ENCODE results near the gene IRGC. TPM values are rescaled to one million over a fixed set of nuclear protein-coding genes. Genes with fewer than 3 reads are reported as not detected.

Gene IRGC
- total RNA-seq, 3 donors from 2014 or later (not counting 1 experiment from before 2014, with no cell fraction given) = not detected

GRCh38 chr19:43718627-43719377 lies 2.9 kb downstream of the IRGC start:
- Histone ChIP-seq H3K4me3 (ENCODE audit: low read length) (no peak overlapping the region), H3K27me3 (ENCODE audit: control insufficient read depth, insufficient read depth, low read length) (no peaks in the 10 kb centered on the region), H3K9me3 (ENCODE audit: control insufficient read depth, insufficient read depth, low read length) (no peaks in the 10 kb centered on the region), H3K4me1 (ENCODE audit: control insufficient read depth, insufficient read depth, low read length) (no peaks in the 10 kb centered on the region), H3K36me3 (ENCODE audit: control insufficient read depth, insufficient read depth, low read length) (no peaks in the 10 kb centered on the region), H3K27ac (ENCODE audit: low read length) (no peak overlapping the region)
- 95% methylated on average over 60 of the region's 60 CpGs for WGBS (ENCODE audit: insufficient coverage)
- no peak for TF ChIP-seq CTCF (IDR thresholded peaks at IDR 0.05)
- no peak overlapping the region for H3K27ac Mint-ChIP-seq
- intact Hi-C loops (cut with micrococcal nuclease) = no loop called here
- no peak overlapping the region for H3K4me3 Mint-ChIP-seq
- H3K27me3 Mint-ChIP-seq (ENCODE audit: low read depth in 2 of 2) = no peaks in the 10 kb centered on the region
- H3K4me1 Mint-ChIP-seq = no peaks in the 10 kb centered on the region
- H3K9me3 Mint-ChIP-seq = no peaks in the 10 kb centered on the region
- H3K36me3 Mint-ChIP-seq = no peaks in the 10 kb centered on the region
- ATAC-seq (no peak), DNase-seq (no peak)

- no peak overlapping the region for H3K27ac Mint-ChIP-seq
- TF ChIP-seq CTCF (IDR thresholded peaks at IDR 0.05) = no peak
- Histone ChIP-seq H3K4me3 (ENCODE audit: low read length) (no peak overlapping the region), H3K9me3 (ENCODE audit: control insufficient read depth, insufficient read depth, low read length) (no peaks in the 10 kb centered on the region), H3K4me1 (ENCODE audit: control insufficient read depth, insufficient read depth, low read length) (no peaks in the 10 kb centered on the region), H3K36me3 (ENCODE audit: control insufficient read depth, insufficient read depth, low read length) (no peaks in the 10 kb centered on the region), H3K27me3 (ENCODE audit: control insufficient read depth, insufficient read depth, low read length) (no peaks in the 10 kb centered on the region), H3K27ac (ENCODE audit: low read length) (no peak overlapping the region)
- no peak overlapping the region for H3K4me3 Mint-ChIP-seq
- H3K36me3 Mint-ChIP-seq = no peaks in the 10 kb centered on the region
- H3K9me3 Mint-ChIP-seq = no peaks in the 10 kb centered on the region
- DNase-seq (no peak), ATAC-seq (no peak)
- WGBS (ENCODE audit: insufficient coverage) = 93% methylated on average over 37 of the region's 37 CpGs
- H3K27me3 Mint-ChIP-seq (ENCODE audit: low read depth in 2 of 2) = no peaks in the 10 kb centered on the region
- intact Hi-C loops (cut with micrococcal nuclease) = no loop called here
- no peaks in the 10 kb centered on the region for H3K4me1 Mint-ChIP-seq
Measured at GRCh38 chr19:43719378-43719868, 3.5 kb downstream of the IRGC start.

- DNase-seq = no peak
- Histone ChIP-seq H3K36me3 (ENCODE audit: control insufficient read depth, insufficient read depth, low read length) (no peaks in the 10 kb centered on the region), H3K4me3 (ENCODE audit: low read length) (no peak overlapping the region), H3K9me3 (ENCODE audit: control insufficient read depth, insufficient read depth, low read length) (no peaks in the 10 kb centered on the region), H3K27ac (ENCODE audit: low read length) (no peak overlapping the region), H3K27me3 (ENCODE audit: control insufficient read depth, insufficient read depth, low read length) (no peaks in the 10 kb centered on the region), H3K4me1 (ENCODE audit: control insufficient read depth, insufficient read depth, low read length) (no peaks in the 10 kb centered on the region)
- Mint-ChIP-seq H3K36me3 (no peaks in the 10 kb centered on the region), H3K4me1 (no peaks in the 10 kb centered on the region), H3K27me3 (ENCODE audit: low read depth in 2 of 2) (no peaks in the 10 kb centered on the region), H3K4me3 (no peak overlapping the region), H3K27ac (no peak overlapping the region), H3K9me3 (no peaks in the 10 kb centered on the region)
- intact Hi-C loops (cut with micrococcal nuclease) = no loop called here
- TF ChIP-seq CTCF (IDR thresholded peaks at IDR 0.05) = no peak
- 90% methylated on average over 3 of the region's 5 CpGs for WGBS (ENCODE audit: insufficient coverage)
- no peak for ATAC-seq
Measured at GRCh38 chr19:43719918-43720317, 4.0 kb downstream of the IRGC start.

- H3K27me3 Mint-ChIP-seq (ENCODE audit: low read depth in 2 of 2) = no peaks in the 10 kb centered on the region
- H3K4me1 Mint-ChIP-seq = no peaks in the 10 kb centered on the region
- ATAC-seq = no peak
- H3K36me3 ChIP-seq (ENCODE audit: control insufficient read depth, insufficient read depth, low read length) = no peaks in the 10 kb centered on the region
- no peaks in the 10 kb centered on the region for H3K27me3 ChIP-seq (ENCODE audit: control insufficient read depth, insufficient read depth, low read length)
- no peak overlapping the region for H3K27ac Mint-ChIP-seq
- H3K9me3 Mint-ChIP-seq = no peaks in the 10 kb centered on the region
- no peaks in the 10 kb centered on the region for H3K9me3 ChIP-seq (ENCODE audit: control insufficient read depth, insufficient read depth, low read length)
- H3K4me1 ChIP-seq (ENCODE audit: control insufficient read depth, insufficient read depth, low read length) = peaks cover 5% of the 10 kb centered on the region
- 92% methylated on average over 10 of the region's 10 CpGs for WGBS (ENCODE audit: insufficient coverage)
- H3K4me3 Mint-ChIP-seq = no peak overlapping the region
- no peak for TF ChIP-seq CTCF (IDR thresholded peaks at IDR 0.05)
- no peak overlapping the region for H3K4me3 ChIP-seq (ENCODE audit: low read length)
- no peaks in the 10 kb centered on the region for H3K36me3 Mint-ChIP-seq
- no peak overlapping the region for H3K27ac ChIP-seq (ENCODE audit: low read length)
- intact Hi-C loops (cut with micrococcal nuclease) = no loop called here
- no peak for DNase-seq
Measured at GRCh38 chr19:43720936-43721335, 5.1 kb downstream of the IRGC start.
